Measurements from ENCODE around the gene RNGTT.

GRCh38 chr6:88964509-88964908 lies 1.1 kb upstream of the RNGTT start:
- TF ChIP-seq POLR2AphosphoS5 (IDR thresholded peaks at IDR 0.05; ENCODE audit: low read length) (no peak), DPF2 (IDR thresholded peaks at IDR 0.05) (no peak), CTCF (IDR thresholded peaks at IDR 0.05 in 2 of 3, conservative IDR thresholded peaks at IDR 0.05 in 1 of 3; ENCODE audit: control insufficient read depth in 2 of 3, extremely low read depth in 1 of 3, insufficient read depth in 1 of 3, low read depth in 3 of 3, low read length in 3 of 3) (no peak), YY1 (IDR thresholded peaks at IDR 0.05; ENCODE audit: low read depth, low read length) (no peak), KAT2A (conservative IDR thresholded peaks at IDR 0.05; ENCODE audit: control insufficient read depth, low read depth, low read length) (no peak), EZH2 (IDR thresholded peaks at IDR 0.05; ENCODE audit: borderline replicate concordance, control insufficient read depth, low read depth, low read length) (no peak)
